Activated CD4-positive, alpha-beta memory T cell treated with anti-CD3 and anti-CD28 coated beads, Interleukin-2, amount 10 ng/mL, durations not matched to agents 7 days and 5 days (primary cell): ENCODE data around the gene TBX5. TPM values are rescaled to one million over a fixed set of nuclear protein-coding genes. Genes with fewer than 3 reads are reported as not detected.

Source experiments
- CTCF ChIA-PET: fragments of 350-600 bp; sonication (Branson Sonifier 250); formaldehyde crosslinking; loops from one replicate; lab custom pipeline; 2021; ENCODE audit warnings: antibody characterized with exemption, inconsistent platforms; lab: Charles Lee
- POLR2A ChIA-PET: fragments of 350-600 bp; sonication (Branson Sonifier 250); formaldehyde crosslinking; loops from one replicate; lab custom pipeline; 2021; ENCODE audit warnings: antibody characterized with exemption; lab: Charles Lee
- DNase-seq: peaks from one replicate; pipeline ENCODE4 v3.0.0-alpha.2; 2020
- H3K27ac Mint-ChIP-seq: one replicate; pipeline ENCODE4 v1.8.0; 2021; ENCODE audit warnings: mild to moderate bottlenecking, mixed read lengths
- H3K27me3 Mint-ChIP-seq: one replicate; pipeline ENCODE4 v1.8.0; 2021; ENCODE audit warnings: mixed read lengths
- H3K36me3 Mint-ChIP-seq: one replicate; pipeline ENCODE4 v1.8.0; 2021; ENCODE audit warnings: low read depth, mixed read lengths
- H3K4me1 Mint-ChIP-seq: one replicate; pipeline ENCODE4 v1.8.0; 2021; ENCODE audit warnings: mixed read lengths
- H3K4me3 Mint-ChIP-seq: one replicate; pipeline ENCODE4 v1.8.0; 2021; ENCODE audit warnings: mild to moderate bottlenecking, mixed read lengths
- H3K9me3 Mint-ChIP-seq: one replicate; pipeline ENCODE4 v1.8.0; 2021; ENCODE audit warnings: mixed read lengths
- total RNA-seq, 2 experiments: library from RNA; stranded (reverse); gene quantifications; one replicate each; pipeline ENCODE4 v1.2.3, GENCODE V29; 2021

Gene TBX5
- total RNA-seq, 2 experiments from 2014 or later = not detected

DNA sequence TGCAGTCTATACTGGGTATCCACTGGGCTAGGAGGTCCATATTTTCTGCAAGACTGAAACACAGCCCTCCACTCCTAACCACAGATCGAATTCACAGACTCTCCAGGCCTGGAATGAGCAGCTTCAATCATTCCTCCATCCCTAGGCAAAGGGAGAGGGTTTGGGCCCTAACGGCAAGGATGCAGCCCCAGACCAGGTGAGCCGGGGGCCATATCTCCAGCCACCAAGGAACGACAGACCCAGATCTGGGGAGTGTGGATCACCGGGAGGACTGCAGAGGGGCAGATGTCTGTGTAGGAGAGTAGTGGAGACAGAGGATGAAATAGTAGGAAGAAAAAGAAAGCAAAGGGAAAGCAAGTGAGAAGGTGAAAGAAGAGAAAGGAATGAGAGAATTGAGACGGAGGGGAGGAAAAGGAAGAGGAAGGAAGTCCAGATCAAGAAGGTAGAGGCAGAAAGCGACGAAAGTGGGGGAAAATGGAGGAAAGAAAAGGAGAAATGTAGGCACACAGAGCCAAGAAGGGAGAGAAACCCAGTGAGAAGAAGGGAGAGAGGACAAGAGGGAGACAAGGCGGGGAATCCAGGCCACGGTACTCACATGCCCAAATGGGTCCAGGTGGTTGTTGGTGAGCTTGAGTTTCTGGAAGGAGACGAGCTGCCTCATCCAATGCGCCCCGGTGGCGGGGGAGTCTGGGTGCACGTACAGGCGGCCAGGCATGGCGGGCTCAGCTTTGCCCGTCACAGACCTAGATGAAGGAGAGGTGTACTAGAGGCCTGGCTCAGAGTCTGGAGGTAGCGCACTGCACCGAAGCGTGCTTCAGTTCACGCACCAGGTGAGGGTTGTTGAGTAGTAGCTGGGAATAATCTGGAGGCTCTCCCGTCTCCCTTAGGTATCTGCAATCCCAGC is 7.7 kb downstream of the TBX5 start:
- Mint-ChIP-seq H3K4me1 (no peaks in the 10 kb centered on the region), H3K27me3 (peaks cover 81% of the 10 kb centered on the region), H3K27ac (no peak overlapping the region), H3K9me3 (no peaks in the 10 kb centered on the region), H3K4me3 (no peak overlapping the region), H3K36me3 (no peaks in the 10 kb centered on the region)
- CTCF ChIA-PET = no interaction called here
- no peak for DNase-seq
- POLR2A ChIA-PET = no interaction called here

- Mint-ChIP-seq H3K4me1 (no peaks in the 10 kb centered on the region), H3K27me3 (peaks cover 75% of the 10 kb centered on the region)
Measured at GRCh38 chr12:114396869-114397719, 8.8 kb downstream of the TBX5 start.

DNA sequence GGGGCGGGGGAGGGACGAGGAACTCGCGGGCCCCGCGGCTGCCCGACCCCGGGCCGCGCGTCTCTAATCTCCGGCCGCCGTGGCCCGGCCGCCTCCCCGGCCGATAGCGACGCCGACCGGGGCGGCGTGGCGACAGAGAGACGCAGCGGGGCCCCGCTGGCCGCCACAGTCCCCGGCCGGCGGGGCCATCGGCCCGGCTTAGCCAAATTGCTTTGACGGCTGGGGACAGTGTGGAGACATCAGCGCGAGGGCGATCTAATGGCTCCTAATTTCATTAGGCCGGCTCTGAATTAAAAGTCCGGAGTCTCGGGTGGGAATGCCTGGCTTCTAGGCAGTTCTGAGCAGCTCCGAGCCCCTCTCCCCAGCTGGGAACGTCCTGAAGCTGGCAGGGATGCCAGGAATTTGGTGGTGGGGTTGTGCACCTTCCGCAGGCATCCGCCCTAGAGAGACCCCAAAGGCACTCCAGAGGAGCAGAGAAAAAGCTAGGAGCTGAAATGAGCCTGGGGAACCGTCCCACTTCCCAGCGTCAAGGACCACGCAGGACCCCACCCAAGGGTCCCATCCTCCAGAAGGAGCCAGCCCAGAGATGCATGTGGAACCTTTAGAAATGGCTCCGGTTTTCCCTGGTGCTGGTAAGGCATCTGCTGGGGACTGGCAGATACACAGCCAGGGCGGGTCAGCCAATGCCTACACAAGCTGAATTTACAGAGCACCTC is 9.6 kb downstream of the TBX5 start:
- no peak overlapping the region for H3K4me3 Mint-ChIP-seq
- DNase-seq = no peak
- peaks cover 70% of the 10 kb centered on the region for H3K27me3 Mint-ChIP-seq
- no peak overlapping the region for H3K27ac Mint-ChIP-seq
- no peaks in the 10 kb centered on the region for H3K36me3 Mint-ChIP-seq
- ChIA-PET CTCF (no interaction called here), POLR2A (no interaction called here)
- H3K4me1 Mint-ChIP-seq = no peaks in the 10 kb centered on the region
- no peaks in the 10 kb centered on the region for H3K9me3 Mint-ChIP-seq

More at GRCh38 chr12:114396869-114397719, 8.8 kb downstream of the TBX5 start:
- CTCF ChIA-PET = no interaction called here
- Mint-ChIP-seq H3K27ac (no peak overlapping the region), H3K4me3 (no peak overlapping the region), H3K36me3 (no peaks in the 10 kb centered on the region), H3K9me3 (no peaks in the 10 kb centered on the region)
- POLR2A ChIA-PET = no interaction called here
- no peak for DNase-seq

DNA sequence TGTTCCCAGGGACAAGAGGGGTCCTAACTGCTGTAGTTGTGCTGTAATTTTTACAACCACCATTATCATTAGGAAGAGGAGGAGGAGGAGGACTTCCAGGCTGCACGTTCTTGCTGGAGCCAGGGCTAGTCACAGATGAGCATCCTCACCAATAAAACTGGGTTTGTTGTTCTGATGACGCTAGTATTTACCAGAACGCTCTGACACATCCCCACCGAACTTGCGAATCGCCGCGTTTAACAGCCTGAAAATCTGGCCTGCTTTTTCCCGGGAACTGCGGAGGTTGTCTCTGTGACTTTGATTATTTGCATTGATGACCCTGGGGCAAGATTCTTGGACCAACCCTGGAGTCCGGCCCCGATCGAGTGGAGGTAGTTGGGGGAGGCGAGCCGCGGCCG is 10.2 kb downstream of the TBX5 start:
- no peaks in the 10 kb centered on the region for H3K9me3 Mint-ChIP-seq
- H3K27me3 Mint-ChIP-seq = peaks cover 69% of the 10 kb centered on the region
- no peak for DNase-seq
- no peak overlapping the region for H3K4me3 Mint-ChIP-seq
- POLR2A ChIA-PET = no interaction called here
- CTCF ChIA-PET = no interaction called here
- no peaks in the 10 kb centered on the region for H3K36me3 Mint-ChIP-seq
- no peaks in the 10 kb centered on the region for H3K4me1 Mint-ChIP-seq
- H3K27ac Mint-ChIP-seq = no peak overlapping the region

DNA sequence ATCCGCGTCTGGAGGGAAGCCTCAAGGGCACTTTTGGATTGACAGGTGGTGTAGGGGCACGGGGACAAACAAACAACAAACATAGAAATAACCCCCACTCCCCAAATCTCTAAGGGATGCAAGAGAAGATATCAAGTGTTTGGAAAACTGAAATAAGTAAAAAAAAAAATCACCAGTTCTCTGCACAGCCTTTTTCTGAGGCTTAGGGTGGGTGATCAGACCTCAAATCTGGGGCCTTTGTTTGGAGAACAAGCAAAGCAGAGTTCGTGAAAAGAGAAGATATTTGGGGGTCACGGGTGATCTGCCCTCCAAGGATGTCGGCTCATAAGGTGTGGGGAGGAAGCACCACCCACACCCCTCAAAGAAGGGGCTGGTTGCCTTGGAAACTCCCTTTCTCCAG is 10.7 kb downstream of the TBX5 start:
- Mint-ChIP-seq H3K4me3 (no peak overlapping the region), H3K9me3 (no peaks in the 10 kb centered on the region), H3K27ac (no peak overlapping the region), H3K4me1 (no peaks in the 10 kb centered on the region), H3K27me3 (peaks cover 67% of the 10 kb centered on the region), H3K36me3 (no peaks in the 10 kb centered on the region)
- ChIA-PET CTCF (no interaction called here), POLR2A (no interaction called here)
- no peak for DNase-seq

- POLR2A ChIA-PET = no interaction called here
- peaks cover 51% of the 10 kb centered on the region for H3K27me3 Mint-ChIP-seq
- H3K4me3 Mint-ChIP-seq = no peak overlapping the region
- H3K36me3 Mint-ChIP-seq = no peaks in the 10 kb centered on the region
- CTCF ChIA-PET = no interaction called here
- no peak overlapping the region for H3K27ac Mint-ChIP-seq
- H3K4me1 Mint-ChIP-seq = no peaks in the 10 kb centered on the region
- H3K9me3 Mint-ChIP-seq = no peaks in the 10 kb centered on the region
- no peak for DNase-seq
Measured at GRCh38 chr12:114393569-114393968, 12.4 kb downstream of the TBX5 start.

GRCh38 chr12:114392909-114393308 is 13.0 kb downstream of the TBX5 start:
- ChIA-PET CTCF (no interaction called here), POLR2A (no interaction called here)
- no peak overlapping the region for H3K4me3 Mint-ChIP-seq
- H3K27ac Mint-ChIP-seq = no peak overlapping the region
- no peak for DNase-seq
- H3K4me1 Mint-ChIP-seq = no peaks in the 10 kb centered on the region
- no peaks in the 10 kb centered on the region for H3K9me3 Mint-ChIP-seq
- no peaks in the 10 kb centered on the region for H3K36me3 Mint-ChIP-seq
- peaks cover 45% of the 10 kb centered on the region for H3K27me3 Mint-ChIP-seq

- ChIA-PET CTCF (no interaction called here), POLR2A (no interaction called here)
- no peaks in the 10 kb centered on the region for H3K36me3 Mint-ChIP-seq
- H3K27ac Mint-ChIP-seq = no peak overlapping the region
- H3K27me3 Mint-ChIP-seq = peaks cover 31% of the 10 kb centered on the region
- no peak overlapping the region for H3K4me3 Mint-ChIP-seq
- no peaks in the 10 kb centered on the region for H3K4me1 Mint-ChIP-seq
- DNase-seq = no peak
- no peaks in the 10 kb centered on the region for H3K9me3 Mint-ChIP-seq
Measured at GRCh38 chr12:114391088-114391487, 14.9 kb downstream of the TBX5 start.

DNA sequence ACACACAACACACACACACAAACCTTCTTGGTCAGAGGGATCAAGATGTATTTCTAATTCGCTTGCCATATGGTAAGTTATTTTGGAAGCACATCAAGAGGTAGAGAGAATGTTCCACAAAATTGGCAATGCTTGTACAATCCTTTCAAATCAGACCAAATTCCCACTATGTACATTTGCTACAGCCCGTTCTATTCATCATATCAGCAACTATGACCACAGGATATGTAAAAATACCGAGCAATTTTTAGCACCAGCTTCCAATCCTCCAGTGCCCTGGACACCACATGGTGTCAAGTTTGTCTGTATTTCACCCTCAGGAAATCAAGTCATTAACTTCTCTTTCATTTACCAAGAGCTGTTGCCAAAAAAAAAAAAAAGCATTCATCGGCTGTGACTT is 21.2 kb downstream of the TBX5 start:
- ChIA-PET CTCF (no interaction called here), POLR2A (no interaction called here)
- Mint-ChIP-seq H3K4me3 (no peak overlapping the region), H3K27me3 (no peaks in the 10 kb centered on the region), H3K27ac (no peak overlapping the region), H3K9me3 (no peaks in the 10 kb centered on the region), H3K4me1 (no peaks in the 10 kb centered on the region), H3K36me3 (no peaks in the 10 kb centered on the region)
- DNase-seq = no peak

GRCh38 chr12:114381177-114381576 is 24.8 kb downstream of the TBX5 start:
- Mint-ChIP-seq H3K4me1 (no peaks in the 10 kb centered on the region), H3K27ac (no peak overlapping the region), H3K36me3 (no peaks in the 10 kb centered on the region), H3K27me3 (no peaks in the 10 kb centered on the region), H3K9me3 (no peaks in the 10 kb centered on the region), H3K4me3 (no peak overlapping the region)
- CTCF ChIA-PET = no interaction called here
- POLR2A ChIA-PET = no interaction called here
- no peak for DNase-seq

- no peak overlapping the region for H3K4me3 Mint-ChIP-seq
- no peaks in the 10 kb centered on the region for H3K4me1 Mint-ChIP-seq
- H3K27me3 Mint-ChIP-seq = no peaks in the 10 kb centered on the region
- no peaks in the 10 kb centered on the region for H3K36me3 Mint-ChIP-seq
- no peak overlapping the region for H3K27ac Mint-ChIP-seq
- POLR2A ChIA-PET = no interaction called here
- no peak for DNase-seq
- no peaks in the 10 kb centered on the region for H3K9me3 Mint-ChIP-seq
- CTCF ChIA-PET = no interaction called here
Measured at GRCh38 chr12:114371733-114372132, 34.2 kb downstream of the TBX5 start.

DNA sequence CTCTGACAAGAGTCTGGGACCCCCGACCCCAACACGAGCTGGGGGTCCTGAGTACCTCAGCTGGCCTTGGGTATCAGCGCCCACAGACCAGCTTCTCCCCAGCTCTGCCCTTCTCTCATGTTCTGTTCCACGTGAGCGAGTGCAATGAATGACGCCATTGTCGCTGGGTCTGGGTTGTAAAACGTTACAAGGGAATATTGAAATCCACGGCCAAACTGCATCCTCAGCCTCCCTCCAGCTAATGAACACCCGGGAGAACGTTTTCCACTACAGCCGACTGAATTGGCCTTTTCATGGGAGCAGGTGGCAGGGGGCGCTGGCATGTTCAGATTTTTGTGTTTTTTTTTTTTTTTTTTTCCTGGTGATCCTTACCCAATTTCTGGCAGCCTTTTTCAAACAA is 34.7 kb downstream of the TBX5 start:
- no peak for DNase-seq
- Mint-ChIP-seq H3K27me3 (no peaks in the 10 kb centered on the region), H3K4me1 (no peaks in the 10 kb centered on the region), H3K27ac (no peak overlapping the region), H3K36me3 (no peaks in the 10 kb centered on the region), H3K4me3 (no peak overlapping the region), H3K9me3 (no peaks in the 10 kb centered on the region)
- ChIA-PET CTCF (no interaction called here), POLR2A (no interaction called here)
